Stimulated activated CD8-positive, alpha-beta memory T cell treated with anti-CD3 and anti-CD28 coated beads, Interleukin-15, amount 100 ng/mL, for 48 hours (primary cell): Measurements from ENCODE around the gene ZFYVE1.
"Not testable (repeated sequence)": the region's sequence is repeated elsewhere in the genome, so short reads cannot be mapped to it uniquely, and the experiment has no call there.

Source experiments
- DNase-seq, 2 donors: peaks; one replicate each; pipeline ENCODE4 v3.0.0-alpha.2; 2020; ENCODE audit warnings: low read depth in 2 of 2

ZFYVE1 gene, protein sequence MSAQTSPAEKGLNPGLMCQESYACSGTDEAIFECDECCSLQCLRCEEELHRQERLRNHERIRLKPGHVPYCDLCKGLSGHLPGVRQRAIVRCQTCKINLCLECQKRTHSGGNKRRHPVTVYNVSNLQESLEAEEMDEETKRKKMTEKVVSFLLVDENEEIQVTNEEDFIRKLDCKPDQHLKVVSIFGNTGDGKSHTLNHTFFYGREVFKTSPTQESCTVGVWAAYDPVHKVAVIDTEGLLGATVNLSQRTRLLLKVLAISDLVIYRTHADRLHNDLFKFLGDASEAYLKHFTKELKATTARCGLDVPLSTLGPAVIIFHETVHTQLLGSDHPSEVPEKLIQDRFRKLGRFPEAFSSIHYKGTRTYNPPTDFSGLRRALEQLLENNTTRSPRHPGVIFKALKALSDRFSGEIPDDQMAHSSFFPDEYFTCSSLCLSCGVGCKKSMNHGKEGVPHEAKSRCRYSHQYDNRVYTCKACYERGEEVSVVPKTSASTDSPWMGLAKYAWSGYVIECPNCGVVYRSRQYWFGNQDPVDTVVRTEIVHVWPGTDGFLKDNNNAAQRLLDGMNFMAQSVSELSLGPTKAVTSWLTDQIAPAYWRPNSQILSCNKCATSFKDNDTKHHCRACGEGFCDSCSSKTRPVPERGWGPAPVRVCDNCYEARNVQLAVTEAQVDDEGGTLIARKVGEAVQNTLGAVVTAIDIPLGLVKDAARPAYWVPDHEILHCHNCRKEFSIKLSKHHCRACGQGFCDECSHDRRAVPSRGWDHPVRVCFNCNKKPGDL

DNA sequence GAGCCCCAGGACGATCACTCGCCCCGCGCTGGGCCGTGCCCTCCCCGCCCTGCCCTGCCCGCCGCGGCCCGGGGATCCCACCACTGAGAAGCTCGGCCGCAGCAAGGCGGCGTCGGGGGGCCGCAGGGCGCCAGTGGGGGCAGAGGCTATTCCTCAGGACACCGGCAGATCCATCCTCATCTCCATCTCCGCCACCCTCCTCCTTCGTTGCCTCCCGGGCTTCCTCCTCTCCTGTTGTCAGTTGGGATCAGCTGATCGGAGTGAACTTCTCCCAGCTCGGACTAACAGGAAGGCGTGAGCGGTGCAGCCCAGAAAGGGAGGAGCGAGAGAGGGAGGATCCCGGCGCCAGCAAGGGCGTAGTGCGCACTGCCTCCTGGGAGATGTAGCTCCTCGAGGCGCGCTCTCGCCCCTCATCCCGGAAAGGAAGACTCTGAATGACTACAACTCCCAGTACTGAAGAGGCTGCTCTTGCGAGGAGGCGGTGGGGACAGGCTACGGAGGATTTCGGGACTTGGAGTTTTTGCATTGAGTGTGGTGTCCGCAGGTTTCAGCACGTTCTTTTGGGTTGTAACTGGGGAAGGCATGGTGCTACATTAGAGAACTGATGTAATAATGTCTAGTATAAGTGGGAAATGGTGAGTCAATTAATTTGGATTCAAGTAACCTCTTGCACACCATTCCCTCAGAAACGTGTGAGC is at the start of gene ZFYVE1:
TSS of gene ZFYVE1 (minus strand) at position 262 of the 698 bp plus-strand sequence. CDS start 2,598 bp downstream, outside the sequence.
- peak; percentile 88 to 92 for DNase-seq

DNA sequence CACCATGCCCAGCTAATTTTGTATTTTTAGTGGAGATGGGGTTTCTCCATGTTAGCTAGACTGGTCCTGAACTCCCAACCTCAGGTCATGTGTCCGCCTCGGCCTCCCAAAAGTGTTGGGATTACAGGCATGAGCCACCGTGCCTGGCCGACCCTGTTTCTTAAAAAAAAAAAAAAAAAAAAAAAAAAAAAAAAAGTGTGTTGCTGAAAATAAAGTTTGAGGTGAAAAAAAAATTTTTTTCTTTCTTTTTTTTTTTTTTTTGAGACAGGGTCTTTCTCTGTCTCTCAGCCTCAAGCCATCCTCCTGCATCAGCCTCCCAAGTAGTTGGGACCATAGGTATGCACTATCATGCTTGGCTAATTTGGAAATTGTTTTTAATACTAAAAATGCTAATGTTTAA is 42.7 kb upstream of the ZFYVE1 start:
- no peak for DNase-seq

DNA sequence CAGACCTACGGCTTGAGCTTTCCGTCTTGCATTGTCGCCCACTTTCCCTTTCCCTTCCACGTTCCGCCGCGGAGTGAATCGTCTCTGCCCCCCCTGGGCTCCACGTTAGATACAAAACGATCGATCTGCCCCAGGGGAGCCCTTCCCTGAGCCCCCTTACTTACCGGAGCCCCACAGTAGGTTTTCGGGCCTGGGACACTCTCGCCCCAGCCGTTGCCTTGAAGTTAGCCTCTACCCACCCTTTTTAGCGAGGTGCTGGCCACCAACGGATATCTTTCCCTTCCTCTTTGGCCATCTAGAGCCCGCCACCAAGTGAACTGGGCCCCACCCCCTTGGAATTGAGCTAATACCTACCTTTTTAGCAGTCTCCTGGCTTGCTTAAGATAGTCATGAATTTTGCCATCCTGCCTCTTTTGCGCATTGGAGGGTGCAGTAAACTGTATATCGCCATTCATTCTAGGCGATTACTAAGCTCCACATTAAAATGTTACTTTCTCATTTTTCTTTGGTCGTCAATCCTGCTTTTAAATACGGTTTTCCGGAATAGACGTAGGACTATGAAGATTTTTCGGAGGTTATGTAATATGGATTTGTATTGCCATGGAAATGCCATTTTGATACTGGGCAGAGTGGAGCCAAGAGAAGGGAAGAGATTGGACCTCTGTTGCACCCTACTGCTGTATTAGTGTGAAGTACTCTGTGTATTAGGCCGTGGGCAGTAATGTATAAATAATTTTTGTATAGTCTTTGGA is 32.2 kb upstream of the ZFYVE1 start:
- DNase-seq = no peak

DNA sequence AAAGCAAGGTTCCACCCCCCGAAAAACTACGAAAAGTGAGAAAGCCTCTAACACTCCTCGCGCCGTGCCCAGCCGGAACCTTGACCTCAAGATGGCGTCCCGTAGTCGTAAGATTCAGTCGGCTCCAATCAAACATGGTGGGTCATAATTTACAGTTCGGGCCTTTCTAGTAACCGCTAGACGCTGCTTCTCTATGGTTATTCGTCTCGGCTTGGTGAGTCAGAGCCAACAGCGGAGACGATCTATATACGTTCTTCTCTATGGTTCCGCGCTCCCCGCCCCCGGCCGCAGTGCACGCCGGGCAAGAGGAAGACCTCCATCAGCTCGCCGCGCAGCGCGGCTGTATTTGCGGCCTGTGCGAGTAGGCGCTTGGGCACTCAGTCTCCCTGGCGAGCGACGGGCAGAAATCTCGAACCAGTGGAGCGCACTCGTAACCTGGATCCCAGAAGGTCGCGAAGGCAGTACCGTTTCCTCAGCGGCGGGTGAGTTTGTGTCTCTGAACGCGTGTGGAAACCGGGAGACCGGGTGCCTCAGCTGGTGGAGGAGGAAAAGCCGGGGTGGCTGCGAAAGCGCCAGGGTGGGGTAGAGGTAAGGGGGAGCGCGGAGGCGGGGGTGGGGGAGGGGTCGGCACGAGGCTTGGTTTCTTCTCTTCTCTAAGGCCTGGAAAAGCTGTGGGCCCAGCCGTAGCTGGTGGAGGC is 31.5 kb upstream of the ZFYVE1 start, which contains the start of gene RBM25:
TSS of gene RBM25 (plus strand) at position 311 of the 698 bp plus-strand sequence. CDS start 13,108 bp downstream, outside the sequence.
- DNase-seq = peak; percentile 91 to 93

DNA sequence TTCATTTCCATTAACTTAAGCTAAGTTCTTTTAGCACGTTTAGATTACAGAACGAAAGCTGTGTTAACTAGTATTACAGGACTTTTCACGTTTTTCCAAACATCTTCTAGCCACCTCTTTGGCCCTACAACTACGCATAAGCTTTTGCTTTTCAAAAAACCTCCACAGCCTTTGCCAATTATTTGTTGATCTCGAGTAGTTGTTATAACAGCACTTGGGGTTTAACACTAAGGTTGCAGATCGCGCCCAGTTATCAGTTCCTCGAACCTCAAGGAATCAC is 31.0 kb upstream of the ZFYVE1 start:
- DNase-seq = no peak

DNA sequence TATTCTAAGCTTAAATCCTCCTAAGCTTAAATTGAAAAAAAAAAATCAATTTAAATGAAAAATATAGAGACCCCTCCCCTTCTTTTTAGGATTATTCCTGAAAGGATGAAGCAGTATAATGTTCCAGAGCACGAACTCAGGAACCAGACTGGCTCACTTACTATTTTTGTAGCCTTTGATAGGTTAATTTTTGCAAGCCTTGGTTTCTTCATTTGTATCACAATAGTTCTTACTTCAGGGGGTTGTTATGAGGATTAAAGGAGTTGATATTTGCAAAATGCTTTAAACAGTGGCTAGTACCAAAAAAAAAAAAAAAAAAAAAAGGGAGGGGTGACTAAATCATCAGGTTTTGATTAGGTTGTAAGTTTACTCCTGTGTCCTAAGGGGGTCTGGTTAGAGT is 28.3 kb upstream of the ZFYVE1 start:
- no peak for DNase-seq

DNA sequence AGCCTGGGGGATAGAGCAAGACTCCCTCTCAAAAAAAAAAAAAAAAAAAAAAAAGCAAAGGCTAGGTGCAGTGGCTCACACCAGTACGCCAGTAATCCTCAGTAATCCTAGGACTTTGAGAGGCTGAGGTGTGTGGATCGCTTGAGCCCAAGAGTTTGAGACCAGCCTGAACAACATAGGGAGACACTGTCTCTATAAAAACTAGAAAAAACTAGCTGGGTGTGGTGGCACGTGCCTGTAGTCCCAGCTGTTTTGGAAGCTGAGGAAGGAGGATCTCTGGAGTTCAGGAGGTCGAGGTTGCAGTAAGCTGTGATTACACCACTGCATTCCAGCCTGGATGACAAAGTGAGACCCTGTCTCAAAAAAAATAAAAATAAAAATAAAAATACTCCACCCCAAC is 22.5 kb upstream of the ZFYVE1 start:
- no peak for DNase-seq

DNA sequence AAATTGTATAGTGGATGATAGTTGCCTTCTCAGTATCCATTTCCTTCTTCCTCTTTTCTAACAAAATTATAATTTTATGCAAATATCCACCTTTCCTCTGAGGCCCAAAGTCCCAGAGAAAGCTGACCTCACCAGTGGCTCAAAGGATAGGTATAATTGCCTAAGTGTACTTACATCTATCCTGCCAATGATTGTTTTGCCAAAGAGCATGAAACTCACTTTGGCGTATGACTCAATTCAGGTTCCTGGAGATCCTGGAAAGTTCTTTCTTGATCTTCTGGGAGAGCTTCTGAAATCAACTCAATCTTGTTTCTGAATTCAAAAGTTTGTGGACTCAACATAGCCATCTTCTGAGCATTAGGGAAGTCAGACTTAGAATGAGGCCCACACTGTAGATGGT is 20.9 kb upstream of the ZFYVE1 start:
- no peak for DNase-seq

DNA sequence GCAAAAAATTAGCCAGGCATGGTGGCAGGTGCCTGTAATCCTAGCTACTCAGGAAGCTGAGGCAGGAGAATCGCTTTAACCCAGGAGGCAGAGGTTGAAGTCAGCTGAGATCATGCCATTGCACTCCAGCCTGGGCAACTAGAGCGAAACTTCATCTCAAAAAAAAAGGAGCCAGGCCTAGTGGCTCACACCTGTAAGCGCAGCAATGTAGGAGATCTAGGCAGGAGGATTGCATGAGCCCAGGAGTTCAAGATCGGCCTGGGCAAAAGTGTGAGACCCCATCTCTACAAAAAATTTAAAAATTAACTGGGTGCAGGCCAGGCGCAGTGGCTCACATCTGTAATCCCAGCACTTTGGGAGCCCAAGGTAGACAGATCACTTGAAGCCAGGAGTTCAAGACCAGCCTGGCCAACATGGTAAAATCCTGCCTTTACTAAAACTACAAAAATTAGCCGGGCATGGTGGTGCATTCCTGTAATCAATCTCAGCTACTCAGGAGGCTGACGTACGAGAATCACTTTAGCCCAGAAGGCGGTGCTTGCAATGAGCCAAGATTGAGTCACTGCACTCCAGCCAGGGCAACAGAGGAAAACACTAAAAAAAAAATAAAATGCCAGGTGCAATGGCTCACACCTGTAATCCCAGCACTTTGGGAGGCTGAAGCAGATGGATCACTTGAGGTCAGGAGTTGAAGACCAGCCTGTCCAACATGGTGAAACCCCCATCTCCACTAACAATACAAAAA is 10.0 kb upstream of the ZFYVE1 start:
- not testable (repeated sequence) for DNase-seq

DNA sequence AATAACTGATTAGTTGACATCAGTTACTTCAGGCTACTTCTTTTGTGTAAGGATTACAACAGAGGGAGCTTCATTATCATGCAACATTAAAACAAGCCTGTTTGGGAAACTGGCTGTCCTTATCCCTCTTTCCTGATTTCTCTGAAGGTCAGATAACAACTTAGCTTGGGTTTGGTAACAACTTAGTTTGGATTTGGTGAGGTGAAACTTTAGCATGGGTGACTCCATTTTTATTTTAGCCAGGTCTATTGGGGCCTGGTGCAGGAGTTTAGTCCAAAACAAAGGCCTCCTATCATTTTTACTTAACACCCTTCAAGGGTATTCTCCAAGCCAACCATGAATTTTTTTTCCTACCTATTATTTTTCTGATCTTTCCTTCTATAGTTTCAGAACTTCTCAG is 1.1 kb upstream of the ZFYVE1 start:
- no peak for DNase-seq

DNA sequence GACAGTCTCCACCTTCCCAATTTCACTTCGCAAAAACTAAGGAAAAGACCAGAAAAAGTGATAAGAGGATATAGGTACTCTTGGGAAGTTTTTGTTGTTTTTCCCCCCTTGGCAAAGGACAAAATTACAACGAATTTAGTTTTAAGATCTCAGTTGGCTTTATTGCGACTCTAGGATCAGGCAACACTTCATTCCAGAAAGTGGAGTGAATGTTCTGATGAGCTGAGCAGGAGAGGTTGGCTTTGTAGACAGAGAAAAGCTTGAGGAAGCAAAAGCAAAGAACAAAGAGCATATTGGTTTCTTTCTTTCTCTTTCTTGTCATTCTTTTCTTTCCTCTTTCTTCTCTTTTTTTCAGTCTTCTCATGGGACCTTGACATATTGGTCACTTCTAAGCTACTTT is 640 bp upstream of the ZFYVE1 start:
- no peak for DNase-seq

DNA sequence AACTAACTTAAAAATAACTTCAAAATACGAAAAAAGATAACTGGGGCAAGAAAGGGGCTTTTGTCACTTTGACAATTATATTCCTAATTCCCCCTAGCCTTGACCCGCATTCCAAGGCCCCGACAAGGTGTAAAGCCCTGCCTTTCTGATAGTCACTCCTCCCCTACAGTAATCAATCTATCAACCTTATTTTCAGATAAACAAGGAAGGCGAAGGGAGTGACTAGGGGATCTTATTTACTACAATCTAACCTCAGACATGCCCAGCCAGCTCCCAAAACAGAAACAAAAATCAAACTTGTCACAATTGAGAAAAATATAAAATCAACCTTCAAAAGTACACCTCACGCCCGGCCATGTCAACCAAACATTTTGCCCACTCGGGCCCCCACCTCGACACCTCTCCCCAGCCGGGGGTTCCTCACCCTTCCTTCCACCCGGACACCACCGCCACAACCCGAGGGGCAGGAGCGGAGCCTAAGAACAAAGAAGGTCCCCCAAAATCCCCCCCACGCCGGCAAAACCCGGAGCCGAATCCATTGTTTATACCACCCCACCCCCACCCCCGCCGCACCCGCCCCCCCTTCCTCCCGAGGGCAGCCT is 562 bp downstream of the ZFYVE1 start:
- no peak for DNase-seq

DNA sequence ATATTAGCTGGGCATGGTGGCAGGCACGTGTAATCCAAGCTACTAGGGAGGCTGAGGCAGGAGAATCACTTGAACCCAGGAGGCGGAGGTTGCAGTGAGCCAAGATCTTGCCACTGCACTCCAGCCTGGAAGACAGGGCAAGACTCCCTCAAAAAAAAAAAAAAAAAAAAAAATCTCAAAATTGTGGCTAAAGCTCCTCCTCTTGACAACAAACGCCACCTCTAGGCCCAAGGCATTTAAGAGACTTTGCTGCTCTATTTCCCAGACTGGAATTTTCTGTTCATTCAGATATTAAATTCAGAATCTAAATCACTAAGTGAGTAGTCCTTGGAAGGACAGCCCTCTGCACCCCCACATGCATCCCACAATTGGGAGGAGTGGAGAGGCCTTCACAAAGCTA is 1.4 kb downstream of the ZFYVE1 start:
- no peak for DNase-seq

DNA sequence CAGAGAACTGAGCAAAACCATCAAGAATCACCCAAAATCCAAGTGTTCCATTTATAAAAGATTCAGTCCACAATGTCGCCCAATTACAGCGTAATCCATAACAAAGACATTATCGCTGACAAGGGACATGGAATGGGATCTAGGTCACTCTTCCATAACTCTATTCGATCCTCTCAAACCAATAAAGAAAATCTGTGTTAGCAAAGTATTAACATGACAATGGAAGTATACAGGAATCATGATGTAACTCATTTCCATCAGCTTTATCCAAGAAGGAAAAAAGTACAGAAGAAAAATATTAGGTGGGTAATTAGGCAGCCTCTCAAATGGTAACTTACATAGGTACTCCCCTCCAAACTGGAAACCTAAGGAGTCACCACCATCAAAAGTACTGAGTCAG is 4.9 kb downstream of the ZFYVE1 start:
- DNase-seq = no peak

DNA sequence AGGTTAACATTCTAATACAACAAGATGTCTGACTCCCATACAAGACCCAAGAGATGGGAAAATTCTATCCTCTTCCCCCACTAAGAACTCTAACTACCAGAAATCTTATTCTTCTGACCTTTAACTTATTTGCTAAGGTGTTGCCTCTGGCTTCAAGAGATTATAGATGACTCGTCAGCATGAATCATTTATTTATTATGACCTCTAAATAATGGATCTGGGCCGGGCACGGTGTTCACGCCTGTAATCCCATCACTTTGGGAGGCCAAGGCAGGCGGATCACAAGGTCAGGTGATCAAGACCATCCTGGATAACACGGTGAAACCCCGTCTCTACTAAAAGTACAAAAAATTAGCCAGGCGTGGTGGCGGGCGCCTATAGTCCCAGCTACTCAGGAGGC is 10.9 kb downstream of the ZFYVE1 start:
- DNase-seq = not testable (repeated sequence)

DNA sequence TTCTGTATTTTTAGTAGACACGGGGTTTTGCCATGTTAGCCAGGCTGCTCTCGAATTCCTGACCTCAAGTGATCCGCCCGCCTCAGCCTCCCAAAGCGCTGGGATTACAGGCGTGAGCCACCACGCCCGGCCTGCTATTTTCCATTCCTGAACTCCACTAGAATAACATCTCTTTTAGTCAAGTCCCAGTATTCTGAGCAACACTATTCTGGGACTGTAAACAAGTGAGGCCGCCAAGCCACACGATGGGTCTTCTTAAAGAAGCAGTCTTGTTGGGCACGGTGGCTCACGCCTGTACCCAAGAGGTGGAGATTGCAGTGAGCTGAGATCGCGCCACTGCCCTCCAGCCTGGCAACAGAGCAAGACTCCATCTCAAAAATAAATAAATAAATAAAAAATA is 11.4 kb downstream of the ZFYVE1 start:
- not testable (repeated sequence) for DNase-seq

DNA sequence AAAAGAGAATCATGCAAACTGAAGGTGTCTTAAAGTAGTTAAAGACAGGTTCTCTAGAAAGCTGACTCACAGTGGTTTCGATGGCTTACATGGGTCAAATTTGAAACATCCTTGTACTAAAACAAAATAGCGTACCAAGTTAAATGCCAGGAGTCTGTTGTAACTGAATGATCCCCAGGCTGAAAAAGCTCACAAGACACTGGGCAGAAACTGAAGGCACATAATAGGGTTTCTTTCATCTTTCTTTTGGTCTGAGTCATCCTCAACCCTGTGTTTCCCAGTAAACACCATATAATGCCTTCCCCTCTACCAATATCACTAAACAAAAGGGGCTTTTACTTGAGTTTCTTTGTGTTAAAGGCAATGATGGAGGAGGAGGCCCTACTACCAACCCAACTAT is 12.8 kb downstream of the ZFYVE1 start:
- DNase-seq = no peak

DNA sequence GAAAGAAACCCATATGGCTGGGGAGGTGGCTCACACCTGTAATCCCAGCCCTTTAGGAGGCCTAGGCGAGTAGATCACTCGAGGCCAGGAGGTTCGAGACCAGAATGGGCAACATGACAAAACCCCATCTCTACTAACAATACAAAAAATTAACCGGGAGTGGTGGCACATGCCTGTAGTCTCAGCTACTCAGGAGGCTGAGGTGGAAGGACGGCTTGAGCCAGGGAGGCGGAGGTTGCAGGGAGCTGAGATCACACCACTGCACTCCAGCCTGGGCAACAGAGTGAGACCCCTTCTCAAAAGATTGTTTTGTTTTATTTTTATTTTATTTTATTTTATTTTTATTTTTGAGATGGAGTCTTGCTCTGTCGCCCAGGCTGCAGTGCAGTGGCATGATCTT is 15.7 kb downstream of the ZFYVE1 start:
- not testable (repeated sequence) for DNase-seq

DNA sequence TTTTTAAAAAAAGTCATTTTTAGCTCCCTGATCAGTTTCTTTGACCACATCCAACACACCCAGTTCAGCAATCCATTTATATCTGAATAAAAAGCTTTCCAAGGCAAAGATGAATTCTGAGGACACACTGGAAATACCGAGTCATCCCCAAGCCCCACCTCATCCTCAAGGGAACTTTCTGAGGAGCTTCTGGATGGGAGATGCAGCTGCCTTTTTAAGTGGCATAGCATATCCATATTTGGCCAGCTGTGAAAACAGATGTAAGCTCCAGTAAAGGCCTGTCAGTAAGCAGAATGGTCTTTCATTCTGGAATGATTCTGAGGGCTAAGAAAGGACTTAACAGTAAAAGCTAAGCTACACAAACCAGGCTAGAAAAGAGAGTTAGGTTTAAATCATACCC is 18.4 kb downstream of the ZFYVE1 start:
- DNase-seq = no peak

DNA sequence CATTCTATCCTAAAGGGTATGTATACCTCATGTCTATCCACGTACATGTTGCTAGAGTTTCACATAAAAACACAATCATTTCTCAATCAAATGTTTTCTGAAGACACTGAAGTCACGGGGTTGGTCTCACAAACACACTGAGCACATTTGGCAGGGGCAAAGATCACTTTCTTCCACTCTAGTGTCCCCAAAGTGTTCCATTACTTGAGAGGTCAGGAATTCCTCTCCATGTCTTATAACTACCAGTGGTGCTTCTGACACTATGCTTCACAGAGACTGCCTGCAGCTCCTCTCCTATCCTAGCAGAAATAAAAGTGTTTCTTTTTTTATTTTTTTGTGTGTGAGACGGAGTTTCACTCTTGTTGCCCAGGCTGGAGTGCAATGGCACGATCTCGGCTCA is 19.1 kb downstream of the ZFYVE1 start:
- DNase-seq = no peak
